Astrocyte of the spinal cord (primary cell): ENCODE measurements around the gene COG1.

Experiments used
- DNase-seq: peaks from one replicate; pipeline ENCODE4 v3.0.0; 2011; ENCODE audit warnings: low read depth, low spot score
- H3K4me3 ChIP-seq: 2 replicates; pipeline ENCODE4 v1.5.1; 2011; ENCODE audit warnings: low read depth, mild to moderate bottlenecking, low read length, moderate library complexity
- CTCF ChIP-seq: IDR thresholded peaks from 2 replicates; pipeline ENCODE4 v1.5.1; 2012; ENCODE audit warnings: low read depth, mild to moderate bottlenecking, low read length, inconsistent platforms
- in situ Hi-C: cut with HindIII; loops from 2 replicates; pipeline ENCODE4 v1.10.0; 2017; ENCODE audit warnings: low sequenced_read_pairs

Gene COG1

GRCh38 chr17:73186283-73187050 lies 6.4 kb upstream of the COG1 start:
- TF ChIP-seq CTCF, result no peak
- no peak for DNase-seq
- in situ Hi-C loops, result no loop called here
- H3K4me3 ChIP-seq, result no peak overlapping the region

- no peak for DNase-seq
- in situ Hi-C loops, result no loop called here
- no peak for TF ChIP-seq CTCF
- no peak overlapping the region for H3K4me3 ChIP-seq
Measured at GRCh38 chr17:73187203-73187769, 5.6 kb upstream of the COG1 start.

GRCh38 chr17:73188011-73188410 lies 4.8 kb upstream of the COG1 start:
- in situ Hi-C loops, result no loop called here
- H3K4me3 ChIP-seq, result no peak overlapping the region
- no peak for DNase-seq
- no peak for TF ChIP-seq CTCF

- TF ChIP-seq CTCF, result peak; percentile 64
- no peak overlapping the region for H3K4me3 ChIP-seq
- in situ Hi-C loops, result no loop called here
- peak; percentile 51 for DNase-seq
Measured at GRCh38 chr17:73189417-73190099, 3.3 kb upstream of the COG1 start.

GRCh38 chr17:73191443-73192205 lies 1.2 kb upstream of the COG1 start:
- TF ChIP-seq CTCF, result peak; percentile 85

GRCh38 chr17:73192206-73192893 lies 505 bp upstream of the COG1 start:
- peak overlapping the region; percentile 79 for H3K4me3 ChIP-seq
- DNase-seq, result peak; percentile 69
- no peak for TF ChIP-seq CTCF
- in situ Hi-C loops, result no loop called here

More at GRCh38 chr17:73191443-73192205, 1.2 kb upstream of the COG1 start:
- DNase-seq, result peak; percentile 76
- in situ Hi-C loops, result no loop called here
- peak overlapping the region; percentile 79 for H3K4me3 ChIP-seq
